Measurements from ENCODE around the gene STARD9.
"Not testable (repeated sequence)": the region's sequence is repeated elsewhere in the genome, so short reads cannot be mapped to it uniquely, and the experiment has no call there.

DNA sequence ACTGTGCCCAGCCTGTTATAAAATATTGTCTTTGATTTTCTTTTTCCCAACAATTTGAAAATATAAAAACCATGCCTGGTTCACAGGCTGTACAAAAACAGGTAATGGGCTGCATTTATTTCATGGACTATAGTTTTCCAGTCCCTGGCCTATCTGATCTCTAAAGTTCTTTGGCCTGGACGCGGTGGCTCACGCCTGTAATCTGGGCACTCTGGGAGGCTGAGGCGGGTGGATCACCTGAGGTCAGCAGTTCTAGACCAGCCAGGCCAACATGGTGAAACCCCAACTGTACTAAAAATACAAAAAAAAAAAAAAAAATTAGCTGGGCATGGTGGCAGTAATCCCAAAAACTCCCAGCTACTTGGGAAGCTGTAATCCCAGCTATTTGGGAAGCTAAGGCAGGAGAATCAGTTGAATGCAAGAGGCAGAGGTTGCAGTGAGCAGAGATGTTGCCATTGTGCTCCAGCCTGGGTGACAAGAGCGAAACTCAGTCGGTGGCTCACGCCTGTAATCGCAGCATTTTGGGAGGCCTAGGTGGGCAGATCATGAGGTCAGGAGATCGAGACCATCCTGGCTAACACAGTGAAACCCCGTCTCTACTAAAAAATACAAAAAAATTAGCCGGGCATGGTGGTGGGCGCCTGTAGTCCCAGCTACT, 18.7 kb upstream of the STARD9 start:
- not testable (repeated sequence) for TF ChIP-seq ESRRA (IDR thresholded peaks at IDR 0.05; ENCODE audit: borderline replicate concordance, low read depth); ZNF41 (CRISPR knock-in tag; conservative IDR thresholded peaks at IDR 0.05); STAT5B (CRISPR knock-in tag; IDR thresholded peaks at IDR 0.05); BRF1 (IDR thresholded peaks at IDR 0.05; ENCODE audit: borderline replicate concordance, extremely low read depth, insufficient read length); SP1 (CRISPR knock-in tag; IDR thresholded peaks at IDR 0.05); PHB (CRISPR knock-in tag; IDR thresholded peaks at IDR 0.05); HDAC2 (IDR thresholded peaks at IDR 0.05)
- TF ChIP-seq, protein P1, sequence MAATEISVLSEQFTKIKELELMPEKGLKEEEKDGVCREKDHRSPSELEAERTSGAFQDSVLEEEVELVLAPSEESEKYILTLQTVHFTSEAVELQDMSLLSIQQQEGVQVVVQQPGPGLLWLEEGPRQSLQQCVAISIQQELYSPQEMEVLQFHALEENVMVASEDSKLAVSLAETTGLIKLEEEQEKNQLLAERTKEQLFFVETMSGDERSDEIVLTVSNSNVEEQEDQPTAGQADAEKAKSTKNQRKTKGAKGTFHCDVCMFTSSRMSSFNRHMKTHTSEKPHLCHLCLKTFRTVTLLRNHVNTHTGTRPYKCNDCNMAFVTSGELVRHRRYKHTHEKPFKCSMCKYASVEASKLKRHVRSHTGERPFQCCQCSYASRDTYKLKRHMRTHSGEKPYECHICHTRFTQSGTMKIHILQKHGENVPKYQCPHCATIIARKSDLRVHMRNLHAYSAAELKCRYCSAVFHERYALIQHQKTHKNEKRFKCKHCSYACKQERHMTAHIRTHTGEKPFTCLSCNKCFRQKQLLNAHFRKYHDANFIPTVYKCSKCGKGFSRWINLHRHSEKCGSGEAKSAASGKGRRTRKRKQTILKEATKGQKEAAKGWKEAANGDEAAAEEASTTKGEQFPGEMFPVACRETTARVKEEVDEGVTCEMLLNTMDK (IDR thresholded peaks at IDR 0.05; ENCODE audit: borderline replicate concordance, insufficient read depth, low read depth, low read length, poor library complexity, severe bottlenecking): not testable (repeated sequence)
- TF ChIP-seq, protein P2, sequence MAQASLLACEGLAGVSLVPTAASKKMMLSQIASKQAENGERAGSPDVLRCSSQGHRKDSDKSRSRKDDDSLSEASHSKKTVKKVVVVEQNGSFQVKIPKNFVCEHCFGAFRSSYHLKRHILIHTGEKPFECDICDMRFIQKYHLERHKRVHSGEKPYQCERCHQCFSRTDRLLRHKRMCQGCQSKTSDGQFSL (CRISPR knock-in tag; IDR thresholded peaks at IDR 0.05): not testable (repeated sequence)
- TF ChIP-seq, protein P2 (tag; IDR thresholded peaks at IDR 0.05): not testable (repeated sequence)
